DMS 273 (cell line): ENCODE measurements around the gene C1QTNF4.
"Not testable (repeated sequence)": the region's sequence is repeated elsewhere in the genome, so short reads cannot be mapped to it uniquely, and the experiment has no call there.

Source experiments
- DNase-seq: peaks from one replicate; lab custom pipeline; 2025; ENCODE audit not compliant: unreplicated experiment; lab: John Stamatoyannopoulos, UW

C1QTNF4 gene

DNA sequence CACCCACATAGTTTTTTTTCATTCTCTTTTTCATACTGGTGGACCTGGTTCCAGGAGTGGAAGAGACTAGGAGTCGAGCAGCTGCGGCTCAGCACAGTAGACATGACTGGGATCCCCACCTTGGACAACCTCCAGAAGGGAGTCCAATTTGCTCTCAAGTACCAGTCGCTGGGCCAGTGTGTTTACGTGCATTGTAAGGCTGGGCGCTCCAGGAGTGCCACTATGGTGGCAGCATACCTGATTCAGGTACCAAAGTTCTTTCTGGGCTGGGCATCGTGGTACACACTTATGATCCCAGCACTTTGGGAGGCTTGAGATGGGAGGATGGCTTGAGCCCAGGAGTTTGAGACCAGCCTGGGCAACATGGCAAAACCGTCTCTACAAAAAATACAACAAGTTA, 24.6 kb downstream of the C1QTNF4 start:
- no peak for DNase-seq

DNA sequence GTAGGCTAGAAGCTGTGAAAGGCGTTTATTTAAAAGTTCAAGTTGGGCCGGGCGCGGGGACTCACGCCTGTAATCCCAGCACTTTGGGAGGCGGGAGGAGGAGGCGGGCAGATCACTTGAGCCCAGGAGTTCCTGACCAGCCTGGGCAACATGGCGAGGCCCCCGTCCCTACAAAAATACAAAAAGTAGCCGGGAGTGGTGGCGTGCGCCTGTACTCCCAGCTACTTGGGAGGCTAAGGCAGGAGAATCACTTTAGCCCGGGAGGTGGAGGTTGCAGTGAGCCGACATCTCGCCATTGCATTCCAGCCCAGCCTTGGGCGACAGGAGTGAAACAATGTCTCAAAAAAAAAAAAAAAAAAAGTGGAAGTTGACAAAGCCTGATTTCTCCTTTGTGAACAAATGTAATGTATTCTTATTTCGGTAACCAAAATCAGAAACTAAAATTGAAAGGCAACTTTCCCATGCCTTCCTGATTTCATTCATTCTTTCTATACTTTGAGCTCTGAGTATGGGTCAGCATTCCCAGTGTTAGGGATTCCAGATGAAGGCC, 28.0 kb downstream of the C1QTNF4 start:
- no peak for DNase-seq

DNA sequence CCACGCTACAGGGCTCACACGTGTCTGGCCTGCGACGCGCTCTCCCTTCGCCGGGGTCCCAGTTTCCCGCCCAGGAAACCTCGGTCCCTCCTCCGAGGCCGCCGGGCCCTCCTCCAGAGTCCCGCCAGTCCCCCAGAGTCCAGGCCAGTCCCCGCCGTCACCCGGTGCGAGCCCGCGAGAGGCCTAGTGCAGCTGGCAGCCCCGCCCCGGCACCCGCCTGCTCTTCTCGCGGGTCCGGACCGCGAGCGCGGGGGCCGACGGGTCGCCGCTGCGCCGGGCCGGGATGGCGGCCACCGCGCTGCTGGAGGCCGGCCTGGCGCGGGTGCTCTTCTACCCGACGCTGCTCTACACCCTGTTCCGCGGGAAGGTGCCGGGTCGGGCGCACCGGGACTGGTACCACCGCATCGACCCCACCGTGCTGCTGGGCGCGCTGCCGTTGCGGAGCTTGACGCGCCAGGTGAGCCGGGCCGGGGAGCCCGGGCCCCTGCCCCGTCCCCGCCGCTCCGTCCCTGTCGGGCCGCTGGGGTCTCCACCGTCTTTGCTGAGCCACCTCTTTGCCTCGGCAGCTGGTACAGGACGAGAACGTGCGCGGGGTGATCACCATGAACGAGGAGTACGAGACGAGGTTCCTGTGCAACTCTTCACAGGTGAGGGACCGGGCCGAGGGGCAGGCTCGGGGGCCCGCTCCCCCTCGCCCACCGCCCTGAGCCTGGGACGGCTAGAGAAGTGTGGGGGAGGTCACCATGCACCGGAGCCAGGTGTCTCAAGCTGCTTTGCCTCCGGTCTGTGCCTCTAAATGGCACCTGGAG, 28.7 kb downstream of the C1QTNF4 start, which contains the start of gene PTPMT1:
PTPMT1 (plus strand) TSS at position 260 of the 809 bp plus-strand sequence; CDS start at position 284, 24 bp downstream.
- peak; percentile 80 for DNase-seq

DNA sequence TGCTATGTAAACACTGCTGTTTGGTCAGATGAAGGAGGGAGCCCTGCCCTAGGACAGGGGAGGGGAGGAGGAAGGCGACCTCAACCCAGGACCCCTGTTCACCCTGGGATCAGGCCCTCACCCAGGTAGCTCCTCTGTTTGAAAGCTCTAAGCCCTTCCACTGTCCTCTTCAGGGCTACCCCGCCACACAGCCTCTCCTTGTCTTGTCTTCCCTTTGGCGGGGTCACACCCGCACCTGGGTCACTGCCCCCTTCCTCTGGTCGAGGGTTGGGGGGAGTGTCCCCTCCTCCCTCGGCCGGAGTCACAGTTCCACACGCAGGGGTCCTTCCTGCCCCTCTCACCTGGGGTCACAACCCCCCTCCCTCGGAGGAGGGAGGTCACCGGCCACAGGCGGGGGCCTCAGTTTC, 29.3 kb downstream of the C1QTNF4 start:
- DNase-seq, result no peak

DNA sequence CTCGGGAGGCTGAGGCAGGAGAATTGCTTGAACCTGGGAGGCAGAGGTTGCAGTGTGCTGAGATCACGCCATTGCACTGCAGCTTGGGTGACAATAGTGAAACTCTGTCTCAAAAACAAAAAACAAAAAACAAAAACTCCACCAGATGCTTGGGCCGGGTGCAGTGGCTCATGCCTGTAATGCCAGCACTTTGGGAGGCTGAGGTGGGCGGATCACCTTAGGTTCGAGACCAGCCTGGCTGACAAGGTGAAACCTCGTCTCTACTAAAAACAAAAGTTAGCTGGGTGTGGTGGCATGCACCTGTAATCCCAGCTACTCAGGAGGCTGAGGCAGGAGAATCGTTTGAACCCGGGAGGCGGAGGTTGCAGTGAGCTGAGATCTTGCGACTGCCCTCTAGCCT, 29.8 kb downstream of the C1QTNF4 start:
- not testable (repeated sequence) for DNase-seq

DNA sequence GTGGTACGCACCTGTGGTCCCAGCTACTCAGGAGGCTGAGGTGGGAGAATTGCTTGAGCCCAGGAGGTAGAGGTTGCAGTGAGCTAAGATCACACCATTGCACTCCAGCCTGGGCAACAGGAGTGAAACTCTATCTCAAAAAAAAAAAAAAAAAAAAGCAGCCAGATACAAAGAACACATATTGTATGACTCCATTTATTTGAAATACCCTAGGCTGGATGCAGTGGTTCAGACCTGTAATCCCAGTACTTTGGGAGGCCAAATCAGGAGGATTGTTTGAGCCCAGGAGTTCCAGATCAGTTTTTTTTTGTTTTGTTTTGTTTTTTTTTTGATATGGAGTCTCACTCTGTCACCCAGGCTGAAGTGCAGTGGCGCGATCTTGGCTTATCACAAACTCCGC, 31.8 kb downstream of the C1QTNF4 start:
- not testable (repeated sequence) for DNase-seq

DNA sequence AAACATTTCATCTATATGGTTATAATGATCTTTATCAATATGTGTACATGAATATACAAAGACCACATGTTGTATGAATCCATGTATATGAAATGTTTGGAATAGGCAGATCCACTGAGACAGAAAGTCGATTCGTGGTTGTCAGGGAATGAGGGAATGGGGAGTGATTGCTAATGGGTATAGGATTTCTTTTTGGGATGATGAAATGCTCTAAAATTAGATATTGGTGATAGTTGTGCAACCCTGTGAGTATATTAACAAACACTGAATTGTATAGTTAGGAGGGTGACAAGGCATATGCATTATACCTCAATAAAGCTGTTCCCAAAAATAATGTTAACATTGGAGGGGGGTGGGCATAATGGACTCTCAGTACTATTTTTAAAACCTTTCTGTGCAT, 33.8 kb downstream of the C1QTNF4 start:
- DNase-seq, result no peak

DNA sequence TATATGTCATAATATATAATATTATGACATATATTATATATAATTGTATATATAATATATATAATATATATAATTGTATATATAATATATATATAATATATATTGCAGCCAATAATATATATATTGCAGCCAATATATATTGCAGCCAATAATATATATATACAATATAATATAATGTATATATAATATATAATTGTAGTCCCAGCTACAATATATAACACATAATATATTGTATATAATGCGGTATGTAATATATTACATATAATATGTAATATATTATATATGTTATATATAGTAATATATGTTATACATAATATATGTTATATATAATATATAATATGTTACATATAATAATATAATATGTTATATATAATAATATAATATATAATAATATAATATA, 35.5 kb downstream of the C1QTNF4 start:
- DNase-seq, result no peak

DNA sequence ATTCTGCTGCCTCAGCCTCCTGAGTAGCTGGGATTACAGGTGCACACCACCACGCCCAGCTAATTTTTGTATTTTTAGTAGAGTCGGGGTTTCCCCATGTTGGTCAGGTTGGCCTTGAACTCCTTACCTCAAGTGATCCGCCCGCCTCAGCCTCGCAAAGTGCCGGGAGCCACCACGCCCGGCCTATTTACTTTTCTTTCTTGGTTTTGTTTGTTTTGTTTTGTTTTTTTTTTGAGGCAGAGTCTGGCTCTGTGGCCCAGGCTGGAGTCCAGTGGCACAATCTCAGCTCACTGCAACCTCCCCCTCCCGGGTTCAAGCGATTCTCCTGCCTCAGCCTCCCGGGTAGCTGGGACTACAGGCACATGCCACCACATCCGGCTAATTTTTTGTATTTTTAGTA, 37.2 kb downstream of the C1QTNF4 start:
- not testable (repeated sequence) for DNase-seq

DNA sequence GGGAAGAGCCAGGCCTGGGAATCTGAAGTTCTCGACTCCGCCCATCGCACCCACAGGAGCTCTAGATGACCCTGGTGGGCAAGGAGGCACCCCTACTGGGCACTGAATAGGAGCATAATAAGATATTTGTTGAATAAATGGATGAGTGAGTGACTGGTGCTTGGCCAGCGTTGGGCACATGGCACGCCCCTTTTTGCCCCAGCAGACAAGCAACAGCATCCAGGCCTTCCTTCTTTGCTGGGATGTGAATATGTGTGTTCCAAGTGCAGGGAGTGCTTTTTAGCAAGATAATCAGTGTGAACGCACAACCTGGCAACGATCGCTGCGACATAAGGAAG, 40.8 kb downstream of the C1QTNF4 start:
- peak; percentile 79 for DNase-seq

DNA sequence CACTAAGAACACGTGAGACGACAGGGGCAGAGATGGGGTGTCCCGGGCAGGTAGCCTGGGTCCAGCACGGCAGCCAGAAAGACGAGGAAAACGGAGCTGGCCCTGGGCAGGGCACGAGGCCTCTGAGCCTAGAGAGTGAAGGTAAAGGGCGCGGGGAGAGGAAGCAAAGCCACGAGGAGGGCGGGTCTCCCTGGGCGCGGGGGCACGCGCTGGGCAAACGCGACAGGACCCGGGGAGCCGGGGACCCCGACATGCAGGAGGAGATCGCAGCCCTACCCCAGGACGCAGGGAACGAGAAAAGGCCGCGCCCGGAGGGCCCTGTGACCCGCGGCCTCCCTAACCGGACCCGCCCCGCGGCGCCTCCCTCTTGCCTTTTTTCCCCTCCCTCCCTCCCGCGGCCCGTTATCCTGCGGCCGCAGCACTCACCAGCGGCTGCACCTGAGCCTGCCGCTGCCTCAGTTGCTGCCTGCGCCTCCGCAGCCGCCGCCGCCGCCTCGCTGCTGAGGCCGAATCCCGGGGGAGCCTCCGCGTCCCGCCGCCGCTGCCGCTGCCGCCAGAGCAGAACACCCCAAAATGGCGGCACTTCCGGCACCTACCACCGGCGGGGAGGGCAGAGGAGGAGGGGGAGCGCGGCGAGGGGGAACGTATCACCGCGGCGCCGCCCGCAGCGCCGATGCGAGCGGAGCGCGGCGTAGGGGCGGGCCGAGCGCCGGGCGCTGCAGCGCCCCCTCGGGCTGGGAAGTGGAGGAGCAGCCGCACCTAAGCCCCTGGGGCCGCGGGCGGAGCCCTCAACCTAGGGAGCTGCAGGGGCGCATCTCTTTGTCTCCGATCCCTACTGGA, 41.4 kb downstream of the C1QTNF4 start, which contains the start of gene CELF1:
CELF1 (minus strand) TSS at position 567 of the 840 bp plus-strand sequence. CDS start 53,609 bp downstream, outside the sequence.
- peak; percentile 95 for DNase-seq

DNA sequence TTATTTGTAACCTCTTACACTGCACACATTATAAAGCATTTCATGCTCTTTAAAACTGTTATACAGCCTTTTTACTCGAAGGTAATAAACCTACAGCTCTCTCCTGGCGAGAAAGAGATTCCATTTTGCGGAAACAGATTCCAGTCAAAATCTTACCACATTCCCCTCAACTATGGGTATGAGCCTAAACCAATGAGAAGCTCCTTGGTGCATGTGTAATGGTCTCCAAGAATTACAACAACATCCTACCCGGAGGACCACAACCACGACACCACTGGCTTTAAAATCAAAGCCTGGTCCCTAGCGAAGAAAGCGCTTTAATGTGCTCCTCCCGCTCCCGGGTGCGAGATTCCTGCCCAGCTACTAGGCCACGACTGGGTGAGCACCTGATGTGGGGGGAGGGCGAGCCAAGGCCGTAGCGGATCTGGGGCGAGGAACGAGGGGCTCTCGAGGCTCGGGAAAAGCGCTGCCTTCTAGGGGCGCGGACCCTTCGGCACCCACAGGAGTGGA, 42.1 kb downstream of the C1QTNF4 start:
- DNase-seq, result peak; percentile 54

DNA sequence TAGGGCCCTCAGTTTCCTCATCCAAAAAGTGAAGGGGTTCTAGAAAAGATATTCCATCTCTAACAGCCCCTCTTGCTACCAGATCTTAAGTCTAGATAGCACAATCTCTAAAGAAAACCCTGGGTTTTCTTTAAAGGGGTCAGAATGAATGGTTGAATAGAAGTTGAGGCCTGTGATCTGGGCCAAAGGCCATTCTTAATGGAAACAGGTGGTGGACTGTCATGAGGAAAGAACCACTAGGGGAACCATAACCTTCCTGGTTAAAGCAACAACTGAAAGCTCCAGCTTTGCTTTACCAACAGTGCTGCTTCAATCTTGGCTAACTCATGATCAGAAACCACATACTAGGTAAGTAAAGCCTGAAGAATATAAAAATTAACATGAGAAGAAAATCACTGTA, 43.1 kb downstream of the C1QTNF4 start:
- peak; percentile 52 for DNase-seq

DNA sequence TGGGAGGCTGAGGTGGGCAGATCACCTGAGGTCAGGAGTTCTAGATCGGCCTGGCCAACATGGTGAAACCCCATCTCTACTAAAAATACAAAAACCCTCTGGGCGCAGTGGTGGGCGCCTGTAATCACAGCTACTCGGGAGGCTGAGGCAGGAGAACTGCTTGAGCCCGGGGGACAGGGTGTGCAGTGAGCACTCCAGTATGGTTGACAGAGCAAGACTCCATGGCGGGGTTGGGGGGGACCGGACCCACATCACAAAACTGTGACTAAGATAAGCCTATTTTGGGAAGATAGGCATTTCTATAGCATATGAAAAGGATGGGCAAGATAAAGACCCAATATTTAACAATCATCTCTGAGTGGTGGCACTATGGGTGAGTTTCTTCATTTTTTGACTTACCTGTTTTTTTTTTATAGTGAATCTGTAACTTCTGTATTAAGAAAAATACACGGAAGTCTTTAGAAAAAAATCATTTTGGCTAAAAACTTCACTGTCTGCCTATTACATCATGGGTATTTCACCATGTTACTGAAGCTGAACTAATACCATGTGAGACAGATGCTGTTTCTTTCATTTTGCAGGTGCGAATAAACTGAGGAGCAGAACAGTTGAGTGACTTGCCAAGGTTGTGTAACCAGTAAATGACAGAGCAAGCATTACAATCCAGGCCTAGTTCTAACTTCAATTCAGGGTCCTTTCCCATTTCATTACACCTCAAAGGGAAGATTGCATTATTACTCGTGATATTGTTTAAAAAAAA, 43.7 kb downstream of the C1QTNF4 start:
- DNase-seq, result no peak

DNA sequence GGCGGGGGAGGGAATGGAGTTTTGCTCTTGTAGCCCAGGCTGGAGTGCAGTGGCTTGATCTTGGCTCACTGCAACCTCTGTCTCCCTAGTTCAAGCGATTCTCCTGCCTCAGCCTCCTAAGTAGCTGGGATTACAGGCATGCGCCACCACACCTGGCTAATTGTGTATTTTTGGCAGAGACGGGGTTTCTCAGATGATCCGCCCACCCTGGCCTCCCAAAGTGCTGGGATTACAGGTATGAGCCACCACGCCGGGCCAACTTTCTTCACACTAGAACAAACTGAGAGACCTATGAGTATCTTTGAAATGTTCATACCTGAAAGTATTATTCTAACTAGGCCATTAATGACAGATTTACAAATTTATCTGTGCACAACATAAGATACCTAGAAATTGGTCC, 47.9 kb downstream of the C1QTNF4 start:
- not testable (repeated sequence) for DNase-seq

DNA sequence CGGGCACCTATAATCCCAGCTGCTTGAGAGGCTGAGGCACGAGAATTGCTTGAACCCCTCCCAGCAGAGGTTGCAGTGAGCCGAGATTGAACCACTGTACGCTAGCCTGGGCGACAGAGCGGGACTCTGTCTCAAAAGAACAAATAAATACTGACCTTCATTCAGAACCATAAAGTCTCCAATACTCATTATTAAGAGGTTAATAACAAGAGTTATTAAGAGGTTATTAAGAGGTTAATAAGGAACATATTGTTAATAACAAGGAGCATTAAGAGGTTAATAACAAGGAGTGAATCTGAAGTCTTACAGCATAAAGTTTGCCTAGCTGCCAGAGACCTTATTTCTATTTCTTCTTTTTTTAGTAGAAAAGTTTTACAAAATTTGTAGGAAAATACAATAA, 48.9 kb downstream of the C1QTNF4 start:
- DNase-seq, result no peak

DNA sequence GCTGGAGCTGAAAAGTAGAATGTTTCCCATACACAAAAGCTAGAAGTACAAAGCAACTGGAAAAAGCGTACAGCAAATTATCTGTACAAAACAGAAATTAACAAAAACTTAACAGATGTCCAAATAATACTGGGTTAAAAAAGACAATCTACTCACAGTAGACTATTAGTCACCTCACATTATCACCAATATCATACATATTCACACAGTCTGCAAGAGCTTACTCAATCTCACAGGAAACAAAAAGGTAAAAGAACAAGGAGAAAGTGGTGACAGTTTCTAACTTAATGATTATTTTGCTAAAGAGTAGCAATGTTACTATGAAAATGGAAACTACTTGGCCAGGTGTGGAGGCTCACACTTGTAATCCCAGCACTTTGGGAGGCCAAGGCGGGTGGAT, 53.1 kb downstream of the C1QTNF4 start:
- DNase-seq, result no peak

DNA sequence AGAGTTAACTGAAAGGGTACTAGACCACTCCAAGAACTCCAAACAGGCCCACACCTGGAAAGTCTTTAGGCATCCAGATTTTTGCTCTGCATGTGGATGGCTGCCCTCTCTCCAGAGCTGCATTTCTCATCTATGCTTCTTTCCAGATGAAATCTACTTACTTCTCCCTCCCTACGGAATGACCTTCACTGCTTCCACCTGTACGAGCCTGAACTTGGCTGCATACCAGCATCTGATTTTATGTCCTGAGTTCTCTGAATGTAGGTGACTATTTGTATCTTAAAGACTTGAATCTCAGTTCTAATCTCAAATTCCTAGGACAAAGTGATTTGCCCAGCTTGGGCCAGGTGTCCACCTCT, 54.6 kb downstream of the C1QTNF4 start:
- DNase-seq, result no peak
